ENCODE results near the gene MALT1.

Gene MALT1

GRCh38 chr18:58674159-58674558 lies 2.9 kb downstream of the MALT1 start:
- TF ChIP-seq CTCF (conservative IDR thresholded peaks at IDR 0.05) = no peak
- no peak overlapping the region for H3K27ac ChIP-seq

- H3K27ac ChIP-seq = no peak overlapping the region
- no peak for TF ChIP-seq CTCF (conservative IDR thresholded peaks at IDR 0.05)
Measured at GRCh38 chr18:58674863-58675472, 3.7 kb downstream of the MALT1 start.

GRCh38 chr18:58676270-58676669 lies 5.0 kb downstream of the MALT1 start:
- H3K27ac ChIP-seq = no peak overlapping the region
- TF ChIP-seq CTCF (conservative IDR thresholded peaks at IDR 0.05) = no peak

- no peak overlapping the region for H3K27ac ChIP-seq
Measured at GRCh38 chr18:58682429-58683069, 11.3 kb downstream of the MALT1 start.

GRCh38 chr18:58687871-58688308 lies 16.6 kb downstream of the MALT1 start:
- no peak for TF ChIP-seq CTCF (conservative IDR thresholded peaks at IDR 0.05)
- H3K27ac ChIP-seq = peak overlapping the region; percentile 80

More at GRCh38 chr18:58682429-58683069, 11.3 kb downstream of the MALT1 start:
- TF ChIP-seq CTCF (conservative IDR thresholded peaks at IDR 0.05) = no peak

GRCh38 chr18:58690259-58690658 lies 19.0 kb downstream of the MALT1 start:
- no peak overlapping the region for H3K27ac ChIP-seq
- no peak for TF ChIP-seq CTCF (conservative IDR thresholded peaks at IDR 0.05)

- TF ChIP-seq CTCF (conservative IDR thresholded peaks at IDR 0.05) = no peak
- H3K27ac ChIP-seq = no peak overlapping the region; the same call in 1 of the 2 replicates
Measured at GRCh38 chr18:58691256-58691655, 20.0 kb downstream of the MALT1 start.

Measured in VCaP (cell line).